Measurements from ENCODE around the gene BNIPL. TPM values are rescaled to one million over a fixed set of nuclear protein-coding genes. Genes with fewer than 3 reads are reported as not detected.

Gene BNIPL
- total and polyA plus RNA-seq, 2 of the 13 experiments (the other 11 are each of a cell fraction or from before 2014, with no cell fraction given): 0.40 to 1.1 TPM

GRCh38 chr1:151012684-151013471 is 23.5 kb upstream of the BNIPL start (continued):
- no peak for TF ChIP-seq KLF15 (CRISPR knock-in tag; IDR thresholded peaks at IDR 0.05; ENCODE audit: borderline replicate concordance)
- TF ChIP-seq ZNF788 (CRISPR knock-in tag; IDR thresholded peaks at IDR 0.05; ENCODE audit: borderline replicate concordance): no peak; the same call in 1 of the 2 replicates
- no peak for TF ChIP-seq MAFG (CRISPR knock-in tag; IDR thresholded peaks at IDR 0.05)
- TF ChIP-seq HOXA3 (CRISPR knock-in tag; IDR thresholded peaks at IDR 0.05): peak; percentile 79; the same call in 1 of the 2 replicates
- TF ChIP-seq, protein P1, sequence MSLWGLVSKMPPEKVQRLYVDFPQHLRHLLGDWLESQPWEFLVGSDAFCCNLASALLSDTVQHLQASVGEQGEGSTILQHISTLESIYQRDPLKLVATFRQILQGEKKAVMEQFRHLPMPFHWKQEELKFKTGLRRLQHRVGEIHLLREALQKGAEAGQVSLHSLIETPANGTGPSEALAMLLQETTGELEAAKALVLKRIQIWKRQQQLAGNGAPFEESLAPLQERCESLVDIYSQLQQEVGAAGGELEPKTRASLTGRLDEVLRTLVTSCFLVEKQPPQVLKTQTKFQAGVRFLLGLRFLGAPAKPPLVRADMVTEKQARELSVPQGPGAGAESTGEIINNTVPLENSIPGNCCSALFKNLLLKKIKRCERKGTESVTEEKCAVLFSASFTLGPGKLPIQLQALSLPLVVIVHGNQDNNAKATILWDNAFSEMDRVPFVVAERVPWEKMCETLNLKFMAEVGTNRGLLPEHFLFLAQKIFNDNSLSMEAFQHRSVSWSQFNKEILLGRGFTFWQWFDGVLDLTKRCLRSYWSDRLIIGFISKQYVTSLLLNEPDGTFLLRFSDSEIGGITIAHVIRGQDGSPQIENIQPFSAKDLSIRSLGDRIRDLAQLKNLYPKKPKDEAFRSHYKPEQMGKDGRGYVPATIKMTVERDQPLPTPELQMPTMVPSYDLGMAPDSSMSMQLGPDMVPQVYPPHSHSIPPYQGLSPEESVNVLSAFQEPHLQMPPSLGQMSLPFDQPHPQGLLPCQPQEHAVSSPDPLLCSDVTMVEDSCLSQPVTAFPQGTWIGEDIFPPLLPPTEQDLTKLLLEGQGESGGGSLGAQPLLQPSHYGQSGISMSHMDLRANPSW (CRISPR knock-in tag; IDR thresholded peaks at IDR 0.05; ENCODE audit: borderline replicate concordance): 0 out of 2 replicates have a peak, but pooled peaks have one; percentile 56
- TF ChIP-seq ZNF577 (CRISPR knock-in tag; IDR thresholded peaks at IDR 0.05; ENCODE audit: borderline replicate concordance, low read depth): no peak
- peak; percentile 96 for TF ChIP-seq TEAD3 (CRISPR knock-in tag; optimal IDR thresholded peaks at IDR 0.05; ENCODE audit: borderline replicate concordance)
- peak; percentile 55; the same call in 1 of the 2 replicates for TF ChIP-seq ZNF281 (CRISPR knock-in tag; IDR thresholded peaks at IDR 0.05; ENCODE audit: borderline replicate concordance)
- TF ChIP-seq, protein P2, sequence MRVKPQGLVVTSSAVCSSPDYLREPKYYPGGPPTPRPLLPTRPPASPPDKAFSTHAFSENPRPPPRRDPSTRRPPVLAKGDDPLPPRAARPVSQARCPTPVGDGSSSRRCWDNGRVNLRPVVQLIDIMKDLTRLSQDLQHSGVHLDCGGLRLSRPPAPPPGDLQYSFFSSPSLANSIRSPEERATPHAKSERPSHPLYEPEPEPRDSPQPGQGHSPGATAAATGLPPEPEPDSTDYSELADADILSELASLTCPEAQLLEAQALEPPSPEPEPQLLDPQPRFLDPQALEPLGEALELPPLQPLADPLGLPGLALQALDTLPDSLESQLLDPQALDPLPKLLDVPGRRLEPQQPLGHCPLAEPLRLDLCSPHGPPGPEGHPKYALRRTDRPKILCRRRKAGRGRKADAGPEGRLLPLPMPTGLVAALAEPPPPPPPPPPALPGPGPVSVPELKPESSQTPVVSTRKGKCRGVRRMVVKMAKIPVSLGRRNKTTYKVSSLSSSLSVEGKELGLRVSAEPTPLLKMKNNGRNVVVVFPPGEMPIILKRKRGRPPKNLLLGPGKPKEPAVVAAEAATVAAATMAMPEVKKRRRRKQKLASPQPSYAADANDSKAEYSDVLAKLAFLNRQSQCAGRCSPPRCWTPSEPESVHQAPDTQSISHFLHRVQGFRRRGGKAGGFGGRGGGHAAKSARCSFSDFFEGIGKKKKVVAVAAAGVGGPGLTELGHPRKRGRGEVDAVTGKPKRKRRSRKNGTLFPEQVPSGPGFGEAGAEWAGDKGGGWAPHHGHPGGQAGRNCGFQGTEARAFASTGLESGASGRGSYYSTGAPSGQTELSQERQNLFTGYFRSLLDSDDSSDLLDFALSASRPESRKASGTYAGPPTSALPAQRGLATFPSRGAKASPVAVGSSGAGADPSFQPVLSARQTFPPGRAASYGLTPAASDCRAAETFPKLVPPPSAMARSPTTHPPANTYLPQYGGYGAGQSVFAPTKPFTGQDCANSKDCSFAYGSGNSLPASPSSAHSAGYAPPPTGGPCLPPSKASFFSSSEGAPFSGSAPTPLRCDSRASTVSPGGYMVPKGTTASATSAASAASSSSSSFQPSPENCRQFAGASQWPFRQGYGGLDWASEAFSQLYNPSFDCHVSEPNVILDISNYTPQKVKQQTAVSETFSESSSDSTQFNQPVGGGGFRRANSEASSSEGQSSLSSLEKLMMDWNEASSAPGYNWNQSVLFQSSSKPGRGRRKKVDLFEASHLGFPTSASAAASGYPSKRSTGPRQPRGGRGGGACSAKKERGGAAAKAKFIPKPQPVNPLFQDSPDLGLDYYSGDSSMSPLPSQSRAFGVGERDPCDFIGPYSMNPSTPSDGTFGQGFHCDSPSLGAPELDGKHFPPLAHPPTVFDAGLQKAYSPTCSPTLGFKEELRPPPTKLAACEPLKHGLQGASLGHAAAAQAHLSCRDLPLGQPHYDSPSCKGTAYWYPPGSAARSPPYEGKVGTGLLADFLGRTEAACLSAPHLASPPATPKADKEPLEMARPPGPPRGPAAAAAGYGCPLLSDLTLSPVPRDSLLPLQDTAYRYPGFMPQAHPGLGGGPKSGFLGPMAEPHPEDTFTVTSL (CRISPR knock-in tag; IDR thresholded peaks at IDR 0.05; ENCODE audit: borderline replicate concordance): peak; percentile 86; the same call in 1 of the 2 replicates
- TF ChIP-seq, protein P3, sequence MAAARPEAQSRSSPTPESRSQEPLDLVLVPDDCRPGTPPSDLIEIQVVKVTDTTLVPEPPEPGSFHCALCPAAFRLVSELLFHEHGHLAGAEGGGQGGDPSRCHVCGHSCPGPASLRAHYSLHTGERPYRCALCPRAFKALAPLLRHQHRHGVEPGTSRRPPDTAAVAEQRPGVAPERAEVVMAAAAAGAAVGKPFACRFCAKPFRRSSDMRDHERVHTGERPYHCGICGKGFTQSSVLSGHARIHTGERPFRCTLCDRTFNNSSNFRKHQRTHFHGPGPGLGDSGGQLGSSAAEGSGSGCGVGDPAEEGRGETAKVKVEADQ (CRISPR knock-in tag; IDR thresholded peaks at IDR 0.05; ENCODE audit: borderline replicate concordance): no peak
- TF ChIP-seq ZNF879 (CRISPR knock-in tag; IDR thresholded peaks at IDR 0.05): no peak
- TF ChIP-seq ZNF207 (IDR thresholded peaks at IDR 0.05; ENCODE audit: borderline replicate concordance): no peak
- peak; percentile 17; the same call in 1 of the 2 replicates for TF ChIP-seq PHF8 (CRISPR knock-in tag; IDR thresholded peaks at IDR 0.05)
- TF ChIP-seq ZFP37 (CRISPR knock-in tag; IDR thresholded peaks at IDR 0.05; ENCODE audit: borderline replicate concordance): no peak
- peak; percentile 14; the same call in 1 of the 2 replicates for TF ChIP-seq GATA4 (IDR thresholded peaks at IDR 0.05; ENCODE audit: borderline replicate concordance, low read depth)
- TF ChIP-seq ZMYM3 (CRISPR knock-in tag; IDR thresholded peaks at IDR 0.05): peak; percentile 97
